ENCODE data around the gene F2. TPM values are rescaled to one million over a fixed set of nuclear protein-coding genes. Genes with fewer than 3 reads are reported as not detected.

Gene F2
- total RNA-seq, 2 experiments from 2014 or later = not detected

DNA sequence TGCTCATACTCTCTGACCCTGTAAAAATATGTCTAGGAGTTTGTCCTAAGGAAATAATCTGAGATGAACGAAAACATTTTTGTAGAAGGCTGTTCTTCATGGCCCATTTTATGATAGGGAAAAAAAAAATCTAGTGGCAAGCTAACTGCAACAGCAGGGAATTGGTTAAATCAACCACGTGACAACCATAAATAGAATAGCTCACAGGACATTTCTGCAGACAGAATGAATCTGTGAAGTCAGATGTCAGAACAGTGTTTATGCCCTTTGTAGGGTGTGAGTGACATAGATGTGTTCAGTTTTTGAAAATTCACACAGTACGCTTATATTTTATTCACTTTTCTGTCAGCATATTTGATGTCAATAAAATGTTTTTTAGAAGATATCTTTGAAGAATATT, 34.6 kb upstream of the F2 start:
- H3K27me3 ChIP-seq (ENCODE audit: control insufficient read depth in 1 of 2, insufficient read depth in 2 of 2, low read length in 2 of 2) = no peaks in the 10 kb centered on the region
- H3K36me3 Mint-ChIP-seq (ENCODE audit: low read depth) = peaks cover 73% of the 10 kb centered on the region
- TF ChIP-seq, protein P1, sequence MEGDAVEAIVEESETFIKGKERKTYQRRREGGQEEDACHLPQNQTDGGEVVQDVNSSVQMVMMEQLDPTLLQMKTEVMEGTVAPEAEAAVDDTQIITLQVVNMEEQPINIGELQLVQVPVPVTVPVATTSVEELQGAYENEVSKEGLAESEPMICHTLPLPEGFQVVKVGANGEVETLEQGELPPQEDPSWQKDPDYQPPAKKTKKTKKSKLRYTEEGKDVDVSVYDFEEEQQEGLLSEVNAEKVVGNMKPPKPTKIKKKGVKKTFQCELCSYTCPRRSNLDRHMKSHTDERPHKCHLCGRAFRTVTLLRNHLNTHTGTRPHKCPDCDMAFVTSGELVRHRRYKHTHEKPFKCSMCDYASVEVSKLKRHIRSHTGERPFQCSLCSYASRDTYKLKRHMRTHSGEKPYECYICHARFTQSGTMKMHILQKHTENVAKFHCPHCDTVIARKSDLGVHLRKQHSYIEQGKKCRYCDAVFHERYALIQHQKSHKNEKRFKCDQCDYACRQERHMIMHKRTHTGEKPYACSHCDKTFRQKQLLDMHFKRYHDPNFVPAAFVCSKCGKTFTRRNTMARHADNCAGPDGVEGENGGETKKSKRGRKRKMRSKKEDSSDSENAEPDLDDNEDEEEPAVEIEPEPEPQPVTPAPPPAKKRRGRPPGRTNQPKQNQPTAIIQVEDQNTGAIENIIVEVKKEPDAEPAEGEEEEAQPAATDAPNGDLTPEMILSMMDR (IDR thresholded peaks at IDR 0.05) = no peak
- no peak for ATAC-seq (ENCODE audit: poor library complexity)
- H3K4me1 Mint-ChIP-seq (ENCODE audit: low read depth) = peaks cover 8% of the 10 kb centered on the region
- H3K27ac ChIP-seq (ENCODE audit: low read depth in 1 of 2, low read length in 2 of 2) = no peak overlapping the region
- CTCF ChIA-PET = no interaction called here
- no peak overlapping the region for H3K4me3 ChIP-seq (ENCODE audit: low read length)
- no peaks in the 10 kb centered on the region for H3K9me3 ChIP-seq (ENCODE audit: control insufficient read depth in 1 of 2, insufficient read depth in 1 of 2, low read length in 2 of 2)
- no peak for DNase-seq
- H3K4me1 ChIP-seq (ENCODE audit: insufficient read depth, low read length) = peaks cover 15% of the 10 kb centered on the region
- no peak overlapping the region for H3K4me3 Mint-ChIP-seq
- H3K9me3 Mint-ChIP-seq = no peaks in the 10 kb centered on the region
- H3K27me3 Mint-ChIP-seq = no peaks in the 10 kb centered on the region
- POLR2A ChIA-PET = interaction anchor here (1.4 to 2.2 kb wide), 3 partner anchors 10 to 14 kb away, joined by 3 to 11 read pairs (median 4); no protein-coding TSS in a partner anchor
- H3K27ac Mint-ChIP-seq = no peak overlapping the region
- intact Hi-C loops (cut with DNase I, micrococcal nuclease) = no loop called here
- H3K36me3 ChIP-seq (ENCODE audit: insufficient read depth, low read length) = peaks cover 79% of the 10 kb centered on the region

DNA sequence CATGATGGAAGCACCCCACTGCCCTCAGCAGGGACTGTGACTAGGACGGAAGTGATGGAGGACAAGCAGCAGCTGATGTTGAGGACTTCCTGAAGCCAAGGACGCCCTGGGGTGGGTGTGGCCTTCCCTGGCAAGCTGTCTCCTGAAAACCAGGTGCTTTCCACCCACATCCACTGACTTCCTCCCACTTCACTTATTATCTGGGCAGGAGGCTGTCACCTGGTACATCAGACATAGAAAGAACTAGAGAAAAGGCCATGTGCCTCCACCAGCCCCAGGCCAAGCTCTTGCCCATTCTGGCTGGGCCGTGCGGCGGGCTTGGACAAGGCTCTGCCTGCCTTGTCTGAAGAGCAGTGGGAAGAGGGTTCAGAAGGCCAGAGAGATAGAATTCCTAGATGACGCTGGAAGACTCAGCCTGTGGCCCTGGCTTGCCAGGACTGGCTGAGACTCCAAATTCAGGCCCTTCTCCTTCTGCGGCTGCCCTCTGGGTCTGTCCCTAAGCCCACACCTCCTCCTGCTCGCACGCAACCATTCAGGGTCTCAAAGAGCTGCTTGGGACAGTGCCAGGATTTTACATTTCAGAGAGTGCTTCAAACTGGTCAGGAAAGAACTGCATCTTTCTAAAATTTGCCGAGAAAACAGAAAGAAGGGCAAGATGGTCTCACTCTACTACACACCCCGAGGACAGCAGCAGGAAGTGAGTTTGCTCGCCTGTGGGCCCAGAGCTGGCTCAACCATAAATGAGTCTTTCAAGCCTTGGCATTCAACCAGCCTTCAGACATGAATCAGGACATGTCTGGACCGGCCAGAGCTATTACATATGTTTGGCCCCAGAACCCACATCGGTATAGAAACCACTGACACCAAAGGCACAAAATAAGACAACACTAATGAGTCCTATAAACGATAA, 31.9 kb upstream of the F2 start:
- ATAC-seq (ENCODE audit: poor library complexity) (no peak), DNase-seq (no peak)
- TF ChIP-seq, protein P1 (IDR thresholded peaks at IDR 0.05) = no peak
- H3K4me1 Mint-ChIP-seq (ENCODE audit: low read depth) = peaks cover 8% of the 10 kb centered on the region
- no peaks in the 10 kb centered on the region for H3K9me3 ChIP-seq (ENCODE audit: control insufficient read depth in 1 of 2, insufficient read depth in 1 of 2, low read length in 2 of 2)
- no peaks in the 10 kb centered on the region for H3K27me3 Mint-ChIP-seq
- peaks cover 70% of the 10 kb centered on the region for H3K36me3 ChIP-seq (ENCODE audit: insufficient read depth, low read length)
- POLR2A ChIA-PET = interaction anchor here (1.2 to 1.4 kb wide), 2 partner anchors 14 to 16 kb away, joined by 3 to 6 read pairs; partner anchors contain the start of genes ARHGAP1 and ZNF408
- intact Hi-C loops (cut with DNase I, micrococcal nuclease) = no loop called here
- H3K9me3 Mint-ChIP-seq = no peaks in the 10 kb centered on the region
- H3K4me3 Mint-ChIP-seq = no peak overlapping the region
- H3K27me3 ChIP-seq (ENCODE audit: control insufficient read depth in 1 of 2, insufficient read depth in 2 of 2, low read length in 2 of 2) = no peaks in the 10 kb centered on the region
- CTCF ChIA-PET = no interaction called here
- no peak overlapping the region for H3K27ac ChIP-seq (ENCODE audit: low read depth in 1 of 2, low read length in 2 of 2)
- peaks cover 15% of the 10 kb centered on the region for H3K4me1 ChIP-seq (ENCODE audit: insufficient read depth, low read length)
- no peak overlapping the region for H3K27ac Mint-ChIP-seq
- no peak overlapping the region for H3K4me3 ChIP-seq (ENCODE audit: low read length)
- peaks cover 65% of the 10 kb centered on the region for H3K36me3 Mint-ChIP-seq (ENCODE audit: low read depth)

DNA sequence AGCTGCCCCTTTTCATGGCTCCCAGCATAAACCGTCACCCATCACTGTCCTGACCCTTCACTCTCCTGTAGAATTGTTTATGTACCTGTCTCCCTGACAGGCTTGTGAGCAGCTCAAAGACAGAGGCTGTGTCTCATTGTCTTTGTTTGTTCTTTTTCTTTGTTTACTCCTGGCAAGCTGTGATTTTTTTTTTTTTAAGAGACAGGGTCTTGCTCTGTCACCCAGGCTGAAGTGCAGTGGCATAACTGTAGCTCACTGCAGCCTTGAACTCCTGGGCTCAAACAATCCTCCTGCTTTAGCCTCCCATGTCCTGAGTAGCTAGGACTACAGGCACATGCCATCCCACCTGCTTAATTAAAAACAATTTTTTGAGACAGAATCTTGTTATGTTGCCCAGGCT, 28.3 kb upstream of the F2 start:
- Mint-ChIP-seq H3K27ac (peak overlapping the region; percentile 43), H3K9me3 (no peaks in the 10 kb centered on the region), H3K4me1 (ENCODE audit: low read depth) (peaks cover 13% of the 10 kb centered on the region), H3K36me3 (ENCODE audit: low read depth) (peaks cover 74% of the 10 kb centered on the region), H3K4me3 (no peak overlapping the region), H3K27me3 (no peaks in the 10 kb centered on the region)
- Histone ChIP-seq H3K27ac (ENCODE audit: low read depth in 1 of 2, low read length in 2 of 2) (no peak overlapping the region), H3K9me3 (ENCODE audit: control insufficient read depth in 1 of 2, insufficient read depth in 1 of 2, low read length in 2 of 2) (no peaks in the 10 kb centered on the region), H3K4me3 (ENCODE audit: low read length) (no peak overlapping the region), H3K36me3 (ENCODE audit: insufficient read depth, low read length) (peaks cover 81% of the 10 kb centered on the region), H3K27me3 (ENCODE audit: control insufficient read depth in 1 of 2, insufficient read depth in 2 of 2, low read length in 2 of 2) (no peaks in the 10 kb centered on the region), H3K4me1 (ENCODE audit: insufficient read depth, low read length) (peaks cover 29% of the 10 kb centered on the region)
- TF ChIP-seq, protein P1 (IDR thresholded peaks at IDR 0.05) = no peak
- intact Hi-C loops (cut with DNase I, micrococcal nuclease) = loop anchor here in 1 of 2 experiments (10.0 kb wide), 1 partner anchor 576 kb away; no protein-coding TSS in a partner anchor
- ATAC-seq (ENCODE audit: poor library complexity) = no peak
- ChIA-PET POLR2A (interaction anchor here (0.7 kb wide), 1 partner anchor 10 kb away, joined by 3 read pairs; the partner anchor contains the start of genes ARHGAP1 and ZNF408), CTCF (no interaction called here)
- DNase-seq = no peak
